Upper lobe of left lung (tissue), 4 donors: ENCODE data around the gene STK10.

ENCODE experiments used
- CTCF ChIP-seq, 6 experiments: fragments of 450-650 bp in 4 of 6; fragments of 200-600 bp in 2 of 6; sonication (generic) in 2 of 6; IDR thresholded peaks; one replicate each; pipeline ENCODE4 v1.5.1; 2016 to 2019; ENCODE audit warnings: antibody characterized with exemption in 6 of 6
- POLR2AphosphoS5 ChIP-seq, 2 donors: sonication (generic); formaldehyde crosslinking; IDR thresholded peaks; one replicate each; pipeline ENCODE4 v1.5.1; 2017; ENCODE audit warnings: antibody characterized with exemption in 2 of 2

GRCh38 chr5:172082180-172082579 lies 105.8 kb downstream of the STK10 start:
- TF ChIP-seq CTCF (IDR thresholded peaks at IDR 0.05) (no peak), POLR2AphosphoS5 (IDR thresholded peaks at IDR 0.05) (no peak)
